SK-N-SH treated with all-trans-retinoic acid at 6 μM for 48 hours (cell line): ENCODE data around the gene ARL14.

Source experiments
- ZNF8 ChIP-seq: fragments of 450-650 bp; formaldehyde crosslinking; IDR thresholded peaks from 2 replicates; pipeline ENCODE4 v1.5.0; 2020; ENCODE audit warnings: mild to moderate bottlenecking, moderate library complexity
- TF ChIP-seq, protein P1 (sequence below): fragments of 250-450 bp; sonication (Bioruptor Pico); IDR thresholded peaks from 2 replicates; pipeline ENCODE4 v1.5.1; 2021; ENCODE audit warnings: mild to moderate bottlenecking, moderate library complexity

DNA sequence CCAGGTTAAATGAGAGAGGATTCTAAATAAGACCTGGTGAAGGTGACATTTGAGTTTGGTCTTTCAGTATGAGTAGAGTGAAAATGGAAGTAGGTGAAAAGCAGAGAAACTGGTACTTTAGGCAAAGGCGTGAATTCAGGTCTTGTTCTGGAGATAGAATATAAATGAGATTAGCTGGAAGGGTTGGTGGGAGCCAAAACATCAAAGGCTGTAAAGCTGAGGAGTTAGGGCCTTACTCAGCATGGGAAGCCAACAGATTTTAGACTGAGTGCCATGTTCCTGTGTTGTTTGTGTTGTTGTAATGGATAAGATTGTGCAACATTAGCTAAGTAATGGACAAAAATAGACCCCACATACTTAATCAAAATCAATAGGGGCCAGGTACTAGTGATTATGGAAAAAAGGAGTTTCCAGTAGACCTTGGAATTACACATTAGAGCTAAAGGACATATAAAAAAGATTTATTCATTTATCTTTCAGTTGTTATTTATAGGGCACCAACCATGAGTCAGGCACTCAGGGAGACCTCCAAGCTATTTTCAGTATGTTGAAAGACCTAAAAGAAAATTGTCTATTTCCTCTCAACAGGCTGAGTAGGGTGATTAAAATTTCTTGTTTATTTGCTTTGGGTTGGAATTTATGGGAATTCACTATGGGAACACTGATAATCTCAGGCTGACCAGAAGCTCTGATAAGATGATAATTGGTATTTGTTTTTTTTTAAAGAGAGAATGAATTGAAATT, 20.8 kb downstream of the ARL14 start:
- TF ChIP-seq, protein P1, sequence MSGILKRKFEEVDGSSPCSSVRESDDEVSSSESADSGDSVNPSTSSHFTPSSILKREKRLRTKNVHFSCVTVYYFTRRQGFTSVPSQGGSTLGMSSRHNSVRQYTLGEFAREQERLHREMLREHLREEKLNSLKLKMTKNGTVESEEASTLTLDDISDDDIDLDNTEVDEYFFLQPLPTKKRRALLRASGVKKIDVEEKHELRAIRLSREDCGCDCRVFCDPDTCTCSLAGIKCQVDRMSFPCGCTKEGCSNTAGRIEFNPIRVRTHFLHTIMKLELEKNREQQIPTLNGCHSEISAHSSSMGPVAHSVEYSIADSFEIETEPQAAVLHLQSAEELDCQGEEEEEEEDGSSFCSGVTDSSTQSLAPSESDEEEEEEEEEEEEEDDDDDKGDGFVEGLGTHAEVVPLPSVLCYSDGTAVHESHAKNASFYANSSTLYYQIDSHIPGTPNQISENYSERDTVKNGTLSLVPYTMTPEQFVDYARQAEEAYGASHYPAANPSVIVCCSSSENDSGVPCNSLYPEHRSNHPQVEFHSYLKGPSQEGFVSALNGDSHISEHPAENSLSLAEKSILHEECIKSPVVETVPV (CRISPR knock-in tag) = no peak
- TF ChIP-seq ZNF8 = no peak
